ENCODE measurements around the gene SLC16A3. TPM values are rescaled to one million over a fixed set of nuclear protein-coding genes. Genes with fewer than 3 reads are reported as not detected.

SLC16A3 gene
- 2.9 and 6.6 TPM in 2 replicates for total RNA-seq (2011; cell fraction: chromatin; rRNA removed; ENCODE audit: low replicate concordance)
- 10.0 and 10.5 TPM in 2 replicates for total RNA-seq (2011; cell fraction: nucleolus; rRNA removed)
- total RNA-seq (2011; cell fraction: nucleoplasm; rRNA removed) = 4.4 and 5.7 TPM in 2 replicates
- total RNA-seq (2014; rRNA removed) (1.8 and 2.5 TPM in 2 replicates), total RNA-seq (2014; rRNA removed; fragmentation: Illumina TruSeq; extraction: Trizol) (0.11 and 0.13 TPM in 2 replicates), total RNA-seq (2015; rRNA removed; fragmentation: Illumina TruSeq; extraction: Trizol) (1.0 and 1.2 TPM in 2 replicates), total RNA-seq (2021) (2.9 and 5.4 TPM in 2 replicates), polyA plus RNA-seq (2011; rRNA removed) (3.7 and 8.3 TPM in 2 replicates), polyA plus RNA-seq (2014; fragmentation: Illumina TruSeq; extraction: Trizol) (0.58 and 0.78 TPM in 2 replicates), polyA plus RNA-seq (2014; fragmentation: Nextera tagmentation; extraction: Ambion mirVana) (not detected), polyA plus RNA-seq (2014; rRNA removed) (0.81 and 1.9 TPM in 2 replicates), polyA minus RNA-seq (2011; rRNA and poly(A)+ RNA removed) (2.9 and 3.7 TPM in 2 replicates), Bru-seq, nascent RNA (percentile 30 among the genes with signal in this experiment), BruChase-seq, experiment 1, labeled RNA remaining after a 2-hour chase (percentile 26 among the genes with signal in this experiment), BruChase-seq, experiment 2, labeled RNA remaining after a 6-hour chase (percentile 33 among the genes with signal in this experiment)
- 9.7 and 12.8 TPM in 2 replicates for polyA plus RNA-seq (2011; cell fraction: cytosol; rRNA removed)
- 9.1 and 10.2 TPM in 2 replicates for polyA plus RNA-seq (2011; cell fraction: nucleus; rRNA removed)
- polyA plus RNA-seq (2012) = 4.9 and 9.3 TPM in 2 replicates
- 7.0 and 15.5 TPM in 2 replicates for polyA minus RNA-seq (2011; cell fraction: cytosol; rRNA and poly(A)+ RNA removed)
- 4.8 and 6.9 TPM in 2 replicates for polyA minus RNA-seq (2011; cell fraction: nucleus; rRNA and poly(A)+ RNA removed)
- long read RNA-seq, experiment 1, partial matches to known transcripts = 0 of 4 reads
- long read RNA-seq, experiment 1, other reads (novel, unspliced or antisense) = 4 of 4 reads
- long read RNA-seq, experiment 2, partial matches to known transcripts = 1 of 3 reads
- long read RNA-seq, experiment 2, other reads (novel, unspliced or antisense) = 2 of 3 reads
- long read RNA-seq, experiment 3, full-length matches to known transcripts = 3 of 4 reads
- long read RNA-seq, experiment 3, partial matches to known transcripts = 1 of 4 reads
- long read RNA-seq, experiment 3, other reads (novel, unspliced or antisense) = 0 of 4 reads

GRCh38 chr17:82228842-82229697 lies at the start of gene SLC16A3:
Gene SLC16A3, plus strand, starts transcription at chr17:82229042. Its CDS starts 6,967 bp downstream, at chr17:82236009.
- H3K79me2 ChIP-seq (ENCODE audit: control insufficient read depth, insufficient read depth, low read length) = no peaks in the 10 kb centered on the region; the same call in 2 of the 3 replicates
- H3K9me3 ChIP-seq (replicated peaks; ENCODE audit: control insufficient read depth, insufficient read depth, low read depth, low read length) = no peaks in the 10 kb centered on the region
- TF ChIP-seq SAFB (IDR thresholded peaks at IDR 0.05; ENCODE audit: borderline replicate concordance, low read depth, low read length) (no peak), GATAD2B (IDR thresholded peaks at IDR 0.05; ENCODE audit: borderline replicate concordance) (no peak), CHD1 (IDR thresholded peaks at IDR 0.05; ENCODE audit: low read length) (no peak), HDAC8 (tag; IDR thresholded peaks at IDR 0.05) (no peak), SRSF1 (IDR thresholded peaks at IDR 0.05; ENCODE audit: low read depth, low read length) (no peak), OTX1 (CRISPR knock-in tag; IDR thresholded peaks at IDR 0.05) (no peak), THRB (CRISPR knock-in tag; conservative IDR thresholded peaks at IDR 0.05) (no peak), TBL1XR1 (IDR thresholded peaks at IDR 0.05; ENCODE audit: low read length in 2 of 2) (no peak), BHLHE40 (IDR thresholded peaks at IDR 0.05; ENCODE audit: low read length) (no peak), ZNF586 (CRISPR knock-in tag; conservative IDR thresholded peaks at IDR 0.05) (no peak), PHF20 (IDR thresholded peaks at IDR 0.05; ENCODE audit: partially characterized antibody) (no peak), ZBTB9 (CRISPR knock-in tag; IDR thresholded peaks at IDR 0.05) (no peak), RCOR1 (IDR thresholded peaks at IDR 0.05; ENCODE audit: borderline replicate concordance in 1 of 2, low read depth in 2 of 2, low read length in 2 of 2) (no peak)
- DNase-seq (ENCODE audit: extremely low read depth in 1 of 4, low spot score in 3 of 4) (no peak), ATAC-seq (no peak), FAIRE-seq (no peak)
- peaks cover 17 to 86% of the 10 kb centered on the region in 2 experiments for H3K4me1 ChIP-seq (replicated peaks in 1 of 2; ENCODE audit: control insufficient read depth in 2 of 2, insufficient read depth in 2 of 2, low read length in 2 of 2)
- intact Hi-C loops (cut with micrococcal nuclease) (no loop called here), in situ Hi-C loops (cut with MboI) (no loop called here)
- CTCF ChIA-PET (ENCODE audit: low intra/inter-chr PET ratio) = no interaction called here
- peak within 1 kb of the TSS; percentile 61 to 85; a peak in 3 of 4 replicates for H3K9ac ChIP-seq (ENCODE audit: insufficient read depth in 1 of 2, low read depth in 2 of 2, low read length in 2 of 2)
- no peak within 1 kb of the TSS for H3K4me2 ChIP-seq (ENCODE audit: insufficient read depth, low read length)
- POLR2A ChIA-PET = interaction anchor here (0.5 to 1.0 kb wide), 6 partner anchors 8 to 370 kb away, joined by 3 to 4 read pairs (median 3); no protein-coding TSS in a partner anchor
- BruUV-seq (replicated peaks) = no TSS peak
- H3K36me3 ChIP-seq (ENCODE audit: control insufficient read depth, insufficient read depth, low read length) = no peaks in the 10 kb centered on the region
- H4K20me1 ChIP-seq (replicated peaks; ENCODE audit: control insufficient read depth, insufficient read depth, low read length) = no peaks in the 10 kb centered on the region
- no peak within 1 kb of the TSS for H3K4me3 ChIP-seq
- H2AFZ ChIP-seq (ENCODE audit: low read depth, low read length) = no peak within 1 kb of the TSS
- WGBS (ENCODE audit: insufficient coverage, low coverage, missing lambda C conversion rate) = 92% methylated on average over 17 of the region's 105 CpGs
- no peaks in the 10 kb centered on the region for H3K27me3 ChIP-seq (ENCODE audit: control insufficient read depth in 2 of 2, insufficient read depth in 2 of 2, low read length in 2 of 2)
- H3K9me1 ChIP-seq (ENCODE audit: control insufficient read depth, insufficient read depth, low read length) = no peaks in the 10 kb centered on the region
- peak within 1 kb of the TSS; percentile 70 for H3K27ac ChIP-seq (ENCODE audit: extremely low read depth, low read depth, low read length)
